ENCODE results near the gene DMPK.
"Not testable (repeated sequence)": the region's sequence is repeated elsewhere in the genome, so short reads cannot be mapped to it uniquely, and the experiment has no call there.

The DMPK gene

DNA sequence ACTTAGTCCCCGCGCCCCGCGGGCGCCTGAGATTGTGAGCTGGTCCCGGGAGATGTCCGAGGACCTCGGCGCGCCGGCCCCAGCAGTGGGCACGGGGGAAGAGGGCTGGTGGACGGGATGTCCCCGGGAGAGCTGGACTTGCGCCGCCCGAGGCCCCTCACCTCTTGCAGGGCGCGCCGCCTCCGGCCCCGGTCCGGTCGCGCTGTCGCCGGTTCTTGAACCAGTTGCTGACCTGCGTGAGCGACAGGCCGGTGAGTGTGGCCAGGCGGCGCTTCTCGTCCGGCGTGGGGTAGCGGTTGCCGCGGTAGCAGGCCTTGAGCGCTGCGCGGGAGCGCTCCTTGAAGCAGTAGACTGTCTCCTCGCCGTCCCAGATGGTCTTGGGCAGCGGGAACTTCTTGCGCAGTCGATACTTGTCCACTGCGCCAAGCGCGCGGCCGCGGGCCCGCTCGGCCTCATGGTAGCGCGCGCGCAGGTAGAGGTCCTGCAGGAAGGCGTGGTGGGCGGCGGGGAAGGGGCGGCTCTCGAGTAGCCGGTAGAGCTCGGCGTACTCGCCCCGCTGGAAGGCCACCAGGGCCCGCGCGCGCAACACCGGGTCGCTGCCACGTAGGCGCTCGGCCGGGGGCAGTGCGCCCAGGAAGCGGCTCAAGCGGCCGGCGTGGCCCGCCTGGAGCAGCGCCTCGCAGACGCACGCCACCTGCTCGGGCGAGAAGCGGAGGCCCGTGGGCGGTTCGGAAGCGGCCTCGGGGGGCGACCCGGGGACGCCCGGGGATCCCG is 14.2 kb downstream of the DMPK start:
- DNase-seq: peak; percentile 57

DNA sequence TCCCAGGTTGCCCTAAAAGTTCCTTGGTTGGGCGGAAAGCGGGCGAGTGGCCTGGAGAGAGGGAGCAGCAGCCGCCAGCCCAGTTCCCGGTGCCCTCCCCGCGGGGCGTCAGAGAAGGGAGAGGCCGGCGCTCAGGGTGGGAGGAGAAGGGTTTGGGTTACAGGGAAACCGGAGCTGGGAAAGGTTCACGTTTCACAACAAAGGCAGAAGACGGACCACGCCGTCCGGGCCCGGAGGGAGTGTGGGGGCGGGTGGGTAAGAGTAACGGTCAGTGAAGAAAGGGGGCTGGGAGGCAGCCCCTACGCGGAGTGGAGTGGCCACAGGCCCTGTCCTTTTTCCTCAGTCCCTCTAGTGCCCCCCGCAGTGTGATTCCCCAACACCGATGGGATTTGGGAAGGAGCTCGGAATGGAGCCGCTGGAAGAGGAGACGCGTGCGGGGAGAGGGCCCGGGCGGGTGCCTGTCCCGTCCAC is 14.8 kb downstream of the DMPK start:
- peak; percentile 83 for DNase-seq

DNA sequence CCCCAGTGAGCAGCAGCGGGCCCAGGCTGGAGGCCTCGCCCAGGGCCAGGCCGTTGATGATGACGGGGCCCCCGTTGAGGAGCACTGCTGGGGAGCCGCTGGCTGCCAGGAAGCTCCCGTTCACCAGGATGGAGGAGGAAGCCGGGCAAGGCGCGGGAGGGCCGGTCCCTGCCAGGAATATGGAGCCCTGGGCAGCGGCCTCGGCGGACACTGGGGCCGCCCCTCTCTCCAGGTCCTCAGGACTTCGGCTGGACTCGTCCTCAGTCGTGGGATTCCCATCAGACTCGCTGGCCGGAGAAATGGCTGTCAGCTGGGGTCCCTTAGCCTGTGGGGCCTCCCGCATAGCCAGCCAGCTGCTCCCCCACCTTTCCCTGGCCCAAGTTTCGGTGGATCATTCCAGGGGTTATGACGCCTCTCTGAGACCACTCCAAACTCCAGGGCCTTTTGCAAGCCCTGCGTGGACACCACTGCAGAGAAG is 15.4 kb downstream of the DMPK start:
- DNase-seq: peak; percentile 20

DNA sequence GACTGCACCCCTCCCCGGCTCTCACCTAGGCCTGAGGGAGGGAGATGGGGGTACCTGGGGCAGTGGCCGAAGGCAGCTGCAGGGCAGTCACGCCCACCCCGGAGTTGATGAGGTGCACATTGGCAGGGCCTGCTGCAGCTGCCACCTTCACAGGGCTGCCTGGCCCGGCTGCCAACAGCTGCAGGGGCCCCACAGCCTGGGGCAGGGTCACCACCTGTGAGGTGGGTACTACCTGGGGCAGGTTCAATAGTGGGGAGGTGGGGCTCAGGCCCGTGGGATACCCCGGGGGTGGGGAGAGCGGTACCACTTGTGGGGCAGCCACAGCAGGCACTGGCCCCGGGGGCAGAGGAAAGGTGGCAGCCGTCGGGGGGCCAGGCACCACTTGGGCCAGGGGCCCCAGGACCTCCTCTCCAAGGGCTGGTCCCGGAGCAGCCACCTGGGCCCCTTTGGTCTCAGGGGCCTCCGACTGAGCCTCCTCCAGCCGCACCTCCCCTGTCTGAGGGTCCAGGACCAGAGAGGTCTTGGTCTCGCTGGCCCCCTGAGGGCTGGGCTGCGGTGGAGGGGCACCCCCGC is 15.9 kb downstream of the DMPK start:
- no peak for DNase-seq

DNA sequence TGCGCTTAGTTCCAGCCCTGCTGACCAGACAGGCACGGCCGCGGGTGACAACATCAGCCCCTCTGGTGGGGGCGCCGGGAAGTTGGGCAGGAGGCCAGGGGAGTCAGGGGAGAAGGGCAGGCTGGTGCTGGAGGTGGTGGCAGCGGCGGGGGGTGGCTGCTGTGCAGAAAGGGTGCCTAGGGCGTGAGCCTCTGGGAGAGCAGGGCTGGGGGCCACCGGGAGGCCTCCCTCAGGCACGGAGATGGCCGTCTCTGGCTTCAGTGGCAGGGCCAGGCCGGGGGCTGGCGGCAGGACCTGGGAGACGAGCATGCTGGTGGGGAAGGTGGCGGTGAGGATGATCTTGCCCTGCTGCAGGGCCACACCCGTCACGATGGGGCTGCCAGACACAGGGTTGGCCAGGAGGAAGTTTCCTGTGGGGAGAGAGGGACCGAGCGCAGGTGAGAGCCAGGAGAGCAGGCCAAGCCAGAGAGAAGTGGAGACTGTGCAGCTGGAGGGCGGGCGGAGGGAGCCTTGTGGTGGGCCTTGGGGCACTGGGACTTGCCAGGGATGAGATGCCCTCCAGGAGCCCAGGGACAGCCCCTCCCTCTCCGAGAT is 16.5 kb downstream of the DMPK start:
- no peak for DNase-seq

DNA sequence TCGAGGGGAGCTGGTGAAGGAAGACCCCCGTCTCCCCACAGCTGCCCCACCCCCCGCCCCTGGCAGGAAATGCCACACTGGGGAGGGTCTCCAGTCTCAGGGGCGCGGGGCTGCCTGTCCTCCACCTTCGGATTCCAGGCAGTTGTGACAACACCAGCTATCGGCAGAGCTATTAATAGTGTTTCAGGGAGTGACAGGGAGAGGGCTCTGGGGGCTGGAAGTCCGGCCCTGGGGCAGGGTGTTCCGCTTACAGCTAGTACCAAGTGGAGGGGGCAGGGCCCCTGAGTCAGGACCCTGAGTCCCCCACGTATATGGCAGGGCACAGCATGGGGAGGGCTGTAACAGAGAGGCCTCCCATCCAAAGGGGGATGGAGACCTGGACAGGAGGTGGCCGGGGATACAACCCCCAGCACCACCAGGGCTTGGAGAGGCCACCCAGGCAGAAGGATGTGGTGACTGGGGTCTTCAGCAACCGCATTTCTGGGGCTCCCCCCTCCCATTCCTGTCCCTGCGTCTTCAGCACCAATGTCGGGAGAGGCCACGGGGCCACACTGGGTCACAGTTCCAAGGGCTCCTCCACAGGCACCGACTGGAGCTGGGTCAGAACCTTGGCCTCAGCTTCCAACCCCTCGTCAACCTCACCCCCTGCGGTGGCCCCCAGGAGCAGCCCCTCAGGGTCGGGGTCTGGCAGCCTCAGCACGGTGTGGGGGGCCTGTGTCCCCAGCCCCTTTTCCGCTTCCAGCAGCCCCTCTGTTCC is 17.2 kb downstream of the DMPK start:
- DNase-seq: no peak

DNA sequence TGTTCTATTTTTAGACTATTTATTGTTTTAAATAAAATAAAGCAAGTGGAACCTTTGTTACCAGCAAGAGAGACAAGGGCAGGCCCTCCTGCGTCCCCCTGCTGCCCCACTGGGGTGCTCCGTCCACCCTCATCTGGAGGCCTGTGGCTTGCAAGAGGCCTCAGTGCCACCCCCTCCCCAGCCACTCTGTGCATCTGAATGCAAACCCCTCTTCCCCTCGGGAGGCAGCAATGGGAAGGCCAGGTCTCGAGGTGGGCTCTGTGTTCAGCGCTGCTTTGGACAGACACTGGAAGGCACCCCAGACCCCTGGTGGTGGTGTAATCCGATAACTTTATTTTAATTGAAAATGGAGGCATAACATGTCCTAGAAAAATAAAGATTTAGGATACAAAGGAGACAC is 17.8 kb downstream of the DMPK start:
- DNase-seq: no peak

DNA sequence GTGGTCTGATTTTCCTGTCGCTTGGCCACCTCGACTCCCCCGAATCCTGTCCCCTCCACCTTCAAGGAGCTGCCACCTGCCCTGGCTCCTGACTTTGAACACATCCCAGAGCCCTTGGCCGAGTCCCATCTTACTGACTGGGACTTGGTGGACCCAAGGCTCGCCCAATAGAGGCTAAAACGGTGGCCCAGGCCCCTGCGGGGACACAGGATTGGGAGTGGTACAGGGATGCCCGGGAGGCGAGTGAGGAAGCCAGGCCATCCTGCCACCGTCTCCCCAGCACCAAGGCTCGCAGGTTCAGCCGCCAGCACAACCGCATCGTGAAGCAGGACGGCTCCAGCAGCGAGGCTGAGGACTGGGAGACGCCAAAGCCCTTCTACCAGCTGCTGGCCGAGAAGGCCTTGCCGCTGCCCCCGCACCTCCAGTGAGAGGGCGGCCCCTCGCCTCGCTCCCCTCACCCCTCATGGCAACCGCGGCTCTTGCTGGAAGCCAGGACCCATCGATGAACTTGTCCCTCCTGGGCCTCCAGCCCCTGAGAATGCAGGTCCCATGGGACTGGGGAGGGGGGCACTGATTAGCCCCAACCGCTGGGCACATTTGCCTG is 18.5 kb downstream of the DMPK start:
- no peak for DNase-seq

DNA sequence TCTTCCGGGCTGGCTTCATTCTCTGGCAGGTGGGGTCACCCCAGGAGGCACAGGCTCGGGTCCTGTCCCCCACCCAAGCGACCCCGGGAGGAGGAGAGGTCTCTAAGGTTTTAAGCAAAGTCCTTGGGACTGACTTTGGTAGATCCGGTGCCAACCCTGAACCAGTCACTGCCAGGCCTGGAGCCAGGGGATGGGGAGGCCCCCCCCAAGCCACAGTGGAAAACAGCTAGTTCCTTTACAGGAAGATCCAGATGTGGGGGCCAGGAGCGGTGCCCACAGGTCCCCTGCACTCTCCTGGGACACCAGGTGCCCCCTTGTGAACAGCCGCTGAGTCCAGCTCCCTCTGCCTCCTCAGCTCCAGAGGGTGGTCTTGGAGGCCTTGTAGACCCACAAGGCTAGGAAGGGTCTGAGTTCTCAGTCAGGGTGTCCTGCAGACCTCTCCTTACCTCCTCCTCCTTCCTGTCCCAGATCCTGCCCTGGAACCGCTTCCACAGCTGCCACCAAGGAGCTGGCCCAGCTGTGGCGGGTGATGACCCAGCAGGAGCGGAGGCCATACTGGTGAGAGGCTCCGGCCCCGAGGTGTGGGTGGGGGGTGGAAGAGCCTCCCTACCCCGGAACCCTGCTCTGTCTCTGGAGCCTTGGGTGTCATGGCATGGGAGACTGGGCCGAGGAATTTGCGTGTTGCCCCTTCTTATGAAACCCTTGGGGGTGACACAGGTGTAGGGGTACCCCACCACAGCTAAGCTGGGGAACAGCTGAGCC is 19.2 kb downstream of the DMPK start:
- DNase-seq: no peak

DNA sequence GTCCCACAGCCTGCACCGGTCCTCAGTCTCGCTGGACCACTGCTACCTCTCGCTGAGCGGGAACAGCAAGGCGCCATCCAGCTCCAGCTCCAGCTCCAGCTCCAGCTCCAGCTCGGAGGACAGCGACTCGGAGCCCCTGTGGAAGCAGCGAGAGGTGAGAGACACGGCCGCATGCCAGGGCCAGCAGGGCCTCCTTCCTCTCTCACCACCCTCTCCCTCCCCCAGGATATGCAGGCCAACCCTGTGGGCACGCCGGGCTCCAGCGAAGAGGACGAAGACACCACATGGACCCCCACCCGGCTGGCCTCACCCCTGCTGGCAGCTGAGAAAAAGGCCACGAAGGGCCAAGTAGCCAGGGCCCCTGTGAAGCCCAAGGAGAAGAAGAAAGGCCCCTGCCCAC is 20.6 kb downstream of the DMPK start:
- no peak for DNase-seq

DNA sequence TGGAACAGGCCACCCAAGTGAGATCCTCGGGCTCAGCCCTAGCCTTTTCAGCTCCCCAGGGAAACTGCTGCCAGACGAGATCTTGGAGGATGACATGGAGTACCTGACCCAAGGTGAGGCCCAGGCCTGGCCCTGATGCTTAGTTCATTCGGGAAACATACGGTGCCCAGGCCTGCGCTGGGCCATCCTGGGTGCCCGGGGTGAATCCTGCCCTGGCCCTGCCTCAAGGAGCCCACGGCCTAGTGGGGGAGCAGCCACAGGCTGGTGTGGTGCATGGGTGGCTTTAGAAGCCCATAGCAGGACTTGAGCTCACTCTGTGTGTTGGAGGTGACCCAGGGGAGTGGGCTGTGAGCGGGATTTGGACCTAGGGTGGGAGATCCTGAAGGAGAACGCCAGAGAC is 23.4 kb downstream of the DMPK start:
- DNase-seq: no peak

DNA sequence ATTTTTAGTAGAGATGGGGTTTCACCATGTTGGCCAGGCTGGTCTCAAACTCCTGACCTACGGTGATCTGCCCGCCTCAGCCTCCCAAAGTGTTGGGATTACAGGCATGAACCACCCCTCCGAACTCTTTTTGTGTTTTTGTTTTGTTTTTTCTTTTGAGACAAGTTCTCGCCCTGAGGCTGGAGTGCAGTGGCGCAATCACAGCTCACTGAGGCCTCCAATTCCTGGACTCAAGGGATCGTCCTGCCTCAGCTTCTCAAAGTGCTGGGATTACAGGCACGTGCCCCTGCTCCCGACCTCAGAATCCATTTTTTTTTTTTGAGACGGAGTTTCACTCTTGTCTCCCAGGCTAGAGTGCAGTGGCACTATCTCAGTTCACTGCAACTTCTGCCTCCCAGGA is 24.6 kb downstream of the DMPK start:
- no peak for DNase-seq

DNA sequence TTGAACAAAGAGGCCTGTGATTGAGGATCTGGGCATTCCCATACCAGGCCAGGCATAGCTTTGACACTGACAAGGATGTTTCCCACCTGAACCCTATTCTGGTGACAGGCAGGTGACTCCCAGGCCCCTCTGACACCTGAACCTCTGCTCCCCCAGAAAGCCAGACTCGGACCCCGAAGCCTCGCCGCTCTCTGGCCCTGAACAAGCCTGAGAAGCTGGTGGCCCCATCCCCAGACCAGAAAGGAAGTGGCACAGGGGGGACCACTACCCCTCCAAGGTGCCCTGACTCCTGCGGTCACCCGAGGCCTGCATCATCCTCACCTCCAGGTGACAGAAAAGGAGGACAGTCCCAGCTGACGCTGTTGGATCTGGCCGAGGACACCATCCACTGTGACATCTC is 28.0 kb downstream of the DMPK start:
- no peak for DNase-seq

DNA sequence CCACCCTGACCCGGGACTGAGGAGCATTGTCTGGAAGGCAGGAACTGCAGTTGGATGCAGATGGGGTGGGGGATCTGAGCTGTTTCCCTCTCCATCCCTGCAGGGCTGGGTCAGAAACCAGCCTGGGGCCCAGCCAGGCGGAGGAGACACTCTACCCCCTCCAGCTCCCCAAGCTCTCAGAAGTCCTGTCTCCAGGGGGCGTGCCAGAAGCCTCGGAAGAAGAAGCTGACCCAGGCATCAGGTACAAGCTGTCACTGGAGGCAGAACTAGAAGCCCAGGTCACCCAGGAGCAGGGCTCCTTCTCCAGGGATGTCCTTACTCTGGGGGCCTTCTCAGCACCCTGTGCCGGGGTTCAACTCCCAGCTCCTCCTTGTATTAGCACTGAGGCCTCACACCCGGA is 28.7 kb downstream of the DMPK start:
- DNase-seq: no peak

DNA sequence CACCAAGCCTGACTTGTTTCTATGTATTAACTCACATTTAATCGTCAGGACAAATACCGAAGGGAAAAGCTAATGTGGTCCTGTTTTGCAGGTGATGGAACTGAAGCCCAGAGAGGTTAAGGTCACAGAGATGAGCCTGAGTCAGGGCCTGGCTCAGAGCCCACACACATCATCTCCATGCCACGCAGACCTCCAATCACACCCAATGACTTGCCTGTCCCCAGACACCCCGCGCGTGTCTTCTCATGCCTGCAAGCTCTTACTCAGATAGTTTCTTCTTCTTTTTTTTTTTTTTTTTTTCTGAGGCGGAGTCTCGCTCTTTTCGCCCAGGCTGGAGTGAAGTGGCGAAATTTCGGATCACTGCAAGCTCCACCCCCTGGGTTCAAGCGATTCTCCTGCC is 29.7 kb downstream of the DMPK start:
- DNase-seq: no peak

DNA sequence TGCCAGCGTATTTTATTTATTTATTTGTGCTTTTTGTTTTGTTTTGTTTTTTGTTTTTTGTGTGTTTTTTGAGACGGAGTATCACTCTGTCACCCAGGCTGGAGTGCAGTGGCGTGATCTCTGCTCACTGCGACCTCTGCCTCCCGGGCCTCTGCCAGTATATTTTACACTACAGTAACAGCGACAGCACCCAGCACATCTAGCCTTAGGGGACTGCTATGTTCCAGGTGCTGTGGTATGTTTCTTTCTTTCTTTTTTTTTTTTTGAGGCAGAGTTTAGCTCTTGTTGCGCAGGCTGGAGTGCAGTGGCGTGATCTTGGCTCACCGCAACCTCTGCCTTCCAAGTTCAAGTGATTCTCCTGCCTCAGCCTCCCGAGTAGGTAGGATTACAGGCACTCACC is 30.8 kb downstream of the DMPK start:
- not testable (repeated sequence) for DNase-seq

DNA sequence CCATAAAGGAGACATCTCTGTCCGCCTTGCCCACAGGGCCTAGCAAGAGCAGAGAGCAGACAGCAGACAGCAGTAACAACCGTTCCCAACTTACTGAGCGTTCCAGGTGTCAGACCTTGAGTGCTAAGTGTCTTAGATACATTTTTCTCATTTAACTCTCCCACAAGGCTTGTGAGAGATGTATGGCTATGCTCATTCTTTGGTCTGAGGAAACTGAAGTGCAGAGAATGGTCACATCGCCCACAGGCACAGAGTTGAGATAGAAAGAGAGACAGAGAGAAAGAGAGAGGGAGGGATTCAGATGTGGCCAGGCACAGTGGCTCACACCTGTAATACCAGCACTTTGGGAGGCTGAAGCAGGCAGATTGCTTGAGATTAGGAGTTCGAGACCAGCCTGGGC is 34.8 kb downstream of the DMPK start:
- DNase-seq: no peak

DNA sequence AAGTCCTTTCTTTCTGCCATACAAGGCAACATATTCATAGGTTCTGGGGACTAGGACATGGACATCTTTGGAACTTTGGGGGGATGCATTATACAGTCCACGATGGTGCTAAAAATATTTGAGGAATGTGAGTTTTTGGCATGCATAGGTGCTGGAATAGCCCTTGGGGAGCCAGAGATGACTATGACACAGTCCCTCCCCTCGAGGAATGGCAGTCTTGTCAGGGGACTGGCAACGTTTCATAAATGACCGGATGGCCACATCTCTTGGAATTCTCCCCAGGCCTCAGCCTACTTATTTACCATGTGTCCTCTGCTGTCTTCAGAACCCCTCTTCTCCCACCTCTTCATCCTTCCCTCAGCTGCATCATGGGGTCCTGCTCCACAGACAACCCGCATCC is 35.4 kb downstream of the DMPK start:
- DNase-seq: no peak

DNA sequence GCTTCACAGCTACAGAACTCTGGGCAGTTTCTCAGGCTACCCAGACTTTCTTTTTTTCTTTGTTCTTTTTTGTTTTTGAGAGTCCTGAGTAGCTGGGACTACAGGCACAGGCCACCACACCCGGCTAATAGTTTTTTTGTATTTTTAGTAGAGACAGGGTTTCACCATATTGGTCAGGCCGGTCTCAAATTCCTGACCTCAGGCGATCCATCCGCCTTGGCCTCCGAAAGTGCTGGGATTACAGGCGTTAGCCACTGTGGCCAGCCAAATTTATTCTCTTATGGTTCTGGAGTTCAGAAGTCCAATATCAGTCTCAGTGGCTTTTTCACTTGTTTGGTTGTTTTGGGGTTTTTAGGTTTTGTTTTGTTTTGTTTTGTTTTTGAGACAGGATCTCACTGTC is 36.7 kb downstream of the DMPK start:
- no peak for DNase-seq

DNA sequence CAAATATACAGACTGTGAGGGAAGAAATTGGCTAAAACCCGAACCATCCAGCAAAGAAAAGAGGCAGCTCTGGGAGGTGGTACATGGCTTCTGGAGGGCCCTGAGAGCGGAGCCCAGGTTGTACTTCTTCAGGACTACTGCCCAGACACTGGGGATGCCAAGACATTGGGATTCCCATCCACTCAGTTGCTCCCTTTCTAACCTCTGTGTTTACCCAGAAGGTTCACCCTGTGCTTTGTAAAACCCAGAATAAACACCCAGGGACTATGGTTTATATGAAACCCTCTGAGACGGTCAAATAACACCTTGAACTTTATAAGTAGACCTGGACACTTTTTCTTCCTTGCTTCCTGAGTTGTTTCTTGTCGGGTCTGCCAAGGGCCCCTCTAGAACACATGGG is 39.3 kb downstream of the DMPK start:
- no peak for DNase-seq

DNA sequence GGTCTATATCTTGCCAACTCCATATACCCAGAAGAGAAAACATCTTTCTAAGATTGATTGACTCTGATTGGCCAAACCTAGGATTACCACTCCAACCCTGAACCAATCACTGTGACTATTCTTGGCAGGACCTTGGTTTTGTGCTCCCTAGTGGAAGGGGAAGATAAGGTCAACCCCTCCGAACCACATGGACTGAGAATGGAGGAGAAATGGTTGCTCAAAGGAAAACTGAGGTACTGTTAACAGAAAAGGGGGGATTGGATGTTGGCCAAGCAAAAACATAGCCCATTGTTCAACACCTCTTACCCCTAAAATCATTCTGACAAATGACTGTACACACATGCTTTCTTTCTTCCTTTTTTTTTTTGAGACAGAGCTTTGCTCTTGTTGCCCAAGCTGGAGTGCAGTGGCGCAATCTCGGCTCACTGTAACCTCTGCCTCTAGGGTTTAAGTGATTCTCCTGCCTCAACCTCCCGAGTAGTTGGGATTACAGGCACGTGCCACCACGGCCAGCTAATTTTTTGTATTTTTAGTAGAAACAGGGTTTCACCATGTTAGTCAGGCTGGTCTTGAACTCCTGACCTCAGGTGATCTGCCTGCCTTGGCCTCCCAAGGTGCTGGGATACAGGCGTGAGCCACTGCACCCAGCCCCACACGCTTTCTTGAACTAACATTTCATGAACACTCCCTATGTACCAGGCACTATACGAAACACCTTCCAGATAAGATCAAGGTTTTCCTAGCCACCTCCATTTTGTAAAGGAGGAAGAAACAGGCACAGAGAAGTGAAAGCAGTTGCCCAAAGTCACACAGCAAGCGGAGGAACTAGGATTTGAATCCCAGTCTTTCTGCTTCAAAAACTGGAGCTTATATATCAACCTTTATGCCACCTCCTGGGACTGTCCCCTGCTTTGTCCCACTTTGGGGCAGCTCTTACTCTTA is 42.5 kb downstream of the DMPK start:
- DNase-seq: no peak
